Tibial nerve (tissue), 4 donors: ENCODE data around the gene PANX3. TPM values are rescaled to one million over a fixed set of nuclear protein-coding genes. Genes with fewer than 3 reads are reported as not detected.

ENCODE experiments used
- DNase-seq, 2 donors: peaks; one replicate each; pipeline ENCODE4 v3.0.0-alpha.2; 2019; ENCODE audit warnings: low spot score in 2 of 2
- H3K27ac ChIP-seq, 4 donors: fragments of 200-600 bp; sonication (generic) in 3 of 4; one replicate each; pipeline ENCODE4 v1.5.1; 2017 to 2019; ENCODE audit warnings: mild to moderate bottlenecking in 1 of 4
- H3K27me3 ChIP-seq, 2 donors: fragments of 200-600 bp; sonication (generic) in 1 of 2; one replicate each; pipeline versions ENCODE4 v1.5.1 to v1.6.0; 2017 to 2019
- H3K36me3 ChIP-seq, 3 donors: fragments of 200-600 bp; sonication (generic); one replicate each; pipeline ENCODE4 v1.5.1; 2018 to 2019
- H3K4me1 ChIP-seq, 4 donors: fragments of 200-600 bp; sonication (generic) in 3 of 4; one replicate each; pipeline ENCODE4 v1.5.1; 2017 to 2019
- H3K4me3 ChIP-seq, 4 donors: fragments of 200-600 bp; sonication (generic) in 3 of 4; one replicate each; pipeline ENCODE4 v1.5.1; 2017 to 2019; ENCODE audit warnings: mild to moderate bottlenecking in 1 of 4, moderate library complexity in 1 of 4
- H3K9me3 ChIP-seq, 4 donors: fragments of 200-600 bp; sonication (generic) in 3 of 4; one replicate each; pipeline ENCODE4 v1.5.1; 2017 to 2019
- EP300 ChIP-seq, 2 donors: sonication (generic); formaldehyde crosslinking; IDR thresholded peaks; one replicate each; pipeline ENCODE4 v1.6.1; 2017; ENCODE audit warnings: antibody characterized with exemption in 2 of 2, mild to moderate bottlenecking in 1 of 2
- POLR2A ChIP-seq, 2 donors: fragments of 450-650 bp; IDR thresholded peaks; one replicate each; pipeline ENCODE4 v1.6.1; 2017; ENCODE audit warnings: antibody characterized with exemption in 2 of 2, mild to moderate bottlenecking in 2 of 2, moderate library complexity in 2 of 2
- WGBS, 2 donors: methylation state at CpG; one replicate each; pipeline ENCODE4 v1.1.5; 2018; 5-methylcytosine and 5-hydroxymethylcytosine counted together
- total RNA-seq, 4 donors: library from RNA; depleted of rRNA; stranded (reverse); fragments of >200 nt; gene quantifications; one replicate each; pipeline ENCODE4 v1.1.0, GENCODE V29; 2016
- TF ChIP-seq, protein P1 (sequence below), 5 experiments: fragments of 200-600 bp in 3 of 5; fragments of 450-650 bp in 2 of 5; sonication (generic) in 3 of 5; IDR thresholded peaks; one replicate each; pipeline ENCODE4 v1.5.1; 2016 to 2019; ENCODE audit warnings: antibody characterized with exemption in 5 of 5, mild to moderate bottlenecking in 3 of 5, moderate library complexity in 2 of 5

PANX3 gene
- total RNA-seq, 4 donors from 2014 or later = not detected

DNA sequence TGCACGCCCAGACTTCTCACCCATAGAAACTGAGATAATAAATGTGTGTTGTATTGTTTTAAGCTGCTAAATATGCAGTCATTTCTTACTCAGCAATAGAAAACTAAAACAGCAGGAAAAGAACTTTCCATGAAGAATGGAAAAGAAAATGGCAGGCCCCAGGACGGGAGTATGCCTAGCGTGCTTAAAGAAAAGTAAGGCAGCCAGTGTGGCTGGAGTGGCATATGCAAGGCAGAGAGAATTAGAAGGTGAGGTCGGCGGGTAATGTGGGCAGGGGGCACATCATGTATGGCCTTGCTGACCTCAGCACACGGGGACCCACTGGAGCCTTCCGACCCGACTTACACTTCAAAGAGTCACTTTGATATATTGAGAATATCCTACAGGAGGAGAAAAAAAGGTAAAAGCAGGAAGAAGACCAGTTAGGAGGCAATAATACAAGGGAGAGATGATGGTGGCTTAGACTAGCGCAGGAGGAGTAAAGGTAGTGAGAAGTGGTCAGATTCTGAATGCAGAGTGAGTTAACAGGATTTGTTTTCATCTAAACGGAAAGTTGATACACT, 31.9 kb downstream of the PANX3 start:
- Histone ChIP-seq H3K27ac (no peak overlapping the region), H3K27me3 (no peaks in the 10 kb centered on the region)
- 81 to 86% methylated on average over 10 of the region's 10 CpGs for WGBS, 2 donors

DNA sequence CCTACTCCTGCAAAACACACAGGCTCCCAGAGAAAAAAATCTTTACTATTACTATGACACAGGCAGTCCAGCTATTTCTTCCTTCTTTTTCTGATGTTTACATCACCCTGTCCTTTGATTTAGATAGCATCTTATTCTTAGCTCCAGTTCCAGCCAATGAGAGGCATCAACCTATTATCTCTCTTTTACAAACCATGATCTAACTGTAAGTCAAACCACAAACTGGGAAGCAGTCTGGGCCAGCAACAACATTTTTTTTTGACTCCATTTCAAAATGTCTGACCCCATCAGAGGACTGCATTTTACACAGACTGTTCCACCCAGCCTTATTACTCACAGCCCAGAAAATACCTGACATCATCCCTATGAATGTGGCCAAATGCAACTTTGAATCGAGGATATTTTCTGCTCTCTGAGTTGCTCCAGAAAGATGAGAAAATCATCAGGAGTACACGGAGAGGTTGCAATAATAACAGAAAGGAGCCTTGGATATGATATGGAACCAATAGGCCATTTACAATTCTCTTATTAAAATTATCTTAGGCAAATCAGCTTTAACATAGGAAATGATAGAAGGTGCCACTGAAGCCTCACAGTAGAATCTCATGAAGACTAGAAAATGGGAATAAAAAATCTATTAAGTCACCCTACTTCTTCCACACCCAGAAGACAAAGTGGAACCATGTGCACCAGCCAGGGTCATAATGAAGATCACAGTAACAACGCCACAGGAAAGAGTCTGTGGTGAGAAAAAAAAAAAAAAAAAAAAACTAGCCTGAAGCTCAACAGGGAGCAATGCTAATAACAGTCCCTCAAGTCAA, 32.6 kb downstream of the PANX3 start:
- WGBS, 2 donors = 32% methylated on average over 3 of the region's 3 CpGs
- Histone ChIP-seq H3K4me3 (no peak overlapping the region), H3K9me3 (no peaks in the 10 kb centered on the region), H3K36me3 (peaks cover 0 to 20% (median 0%) of the 10 kb centered on the region in 3 donors), H3K27me3 (no peaks in the 10 kb centered on the region), H3K27ac (no peak overlapping the region), H3K4me1 (peaks cover 0 to 6% (median 0%) of the 10 kb centered on the region in 4 donors)
- no peak for TF ChIP-seq EP300 (IDR thresholded peaks at IDR 0.05)
- TF ChIP-seq POLR2A (IDR thresholded peaks at IDR 0.05) = no peak
- TF ChIP-seq, protein P1, sequence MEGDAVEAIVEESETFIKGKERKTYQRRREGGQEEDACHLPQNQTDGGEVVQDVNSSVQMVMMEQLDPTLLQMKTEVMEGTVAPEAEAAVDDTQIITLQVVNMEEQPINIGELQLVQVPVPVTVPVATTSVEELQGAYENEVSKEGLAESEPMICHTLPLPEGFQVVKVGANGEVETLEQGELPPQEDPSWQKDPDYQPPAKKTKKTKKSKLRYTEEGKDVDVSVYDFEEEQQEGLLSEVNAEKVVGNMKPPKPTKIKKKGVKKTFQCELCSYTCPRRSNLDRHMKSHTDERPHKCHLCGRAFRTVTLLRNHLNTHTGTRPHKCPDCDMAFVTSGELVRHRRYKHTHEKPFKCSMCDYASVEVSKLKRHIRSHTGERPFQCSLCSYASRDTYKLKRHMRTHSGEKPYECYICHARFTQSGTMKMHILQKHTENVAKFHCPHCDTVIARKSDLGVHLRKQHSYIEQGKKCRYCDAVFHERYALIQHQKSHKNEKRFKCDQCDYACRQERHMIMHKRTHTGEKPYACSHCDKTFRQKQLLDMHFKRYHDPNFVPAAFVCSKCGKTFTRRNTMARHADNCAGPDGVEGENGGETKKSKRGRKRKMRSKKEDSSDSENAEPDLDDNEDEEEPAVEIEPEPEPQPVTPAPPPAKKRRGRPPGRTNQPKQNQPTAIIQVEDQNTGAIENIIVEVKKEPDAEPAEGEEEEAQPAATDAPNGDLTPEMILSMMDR (IDR thresholded peaks at IDR 0.05) = no peak
- no peak for DNase-seq

More for the DNA sequence above, 31.9 kb downstream of the PANX3 start:
- Histone ChIP-seq H3K4me3 (no peak overlapping the region), H3K36me3 (peaks cover 0 to 25% (median 0%) of the 10 kb centered on the region in 3 donors), H3K4me1 (peaks cover 0 to 6% (median 0%) of the 10 kb centered on the region in 4 donors), H3K9me3 (no peaks in the 10 kb centered on the region)
- no peak for TF ChIP-seq EP300 (IDR thresholded peaks at IDR 0.05)
- TF ChIP-seq POLR2A (IDR thresholded peaks at IDR 0.05) = no peak
- TF ChIP-seq, protein P1 (IDR thresholded peaks at IDR 0.05) = no peak
- no peak for DNase-seq

DNA sequence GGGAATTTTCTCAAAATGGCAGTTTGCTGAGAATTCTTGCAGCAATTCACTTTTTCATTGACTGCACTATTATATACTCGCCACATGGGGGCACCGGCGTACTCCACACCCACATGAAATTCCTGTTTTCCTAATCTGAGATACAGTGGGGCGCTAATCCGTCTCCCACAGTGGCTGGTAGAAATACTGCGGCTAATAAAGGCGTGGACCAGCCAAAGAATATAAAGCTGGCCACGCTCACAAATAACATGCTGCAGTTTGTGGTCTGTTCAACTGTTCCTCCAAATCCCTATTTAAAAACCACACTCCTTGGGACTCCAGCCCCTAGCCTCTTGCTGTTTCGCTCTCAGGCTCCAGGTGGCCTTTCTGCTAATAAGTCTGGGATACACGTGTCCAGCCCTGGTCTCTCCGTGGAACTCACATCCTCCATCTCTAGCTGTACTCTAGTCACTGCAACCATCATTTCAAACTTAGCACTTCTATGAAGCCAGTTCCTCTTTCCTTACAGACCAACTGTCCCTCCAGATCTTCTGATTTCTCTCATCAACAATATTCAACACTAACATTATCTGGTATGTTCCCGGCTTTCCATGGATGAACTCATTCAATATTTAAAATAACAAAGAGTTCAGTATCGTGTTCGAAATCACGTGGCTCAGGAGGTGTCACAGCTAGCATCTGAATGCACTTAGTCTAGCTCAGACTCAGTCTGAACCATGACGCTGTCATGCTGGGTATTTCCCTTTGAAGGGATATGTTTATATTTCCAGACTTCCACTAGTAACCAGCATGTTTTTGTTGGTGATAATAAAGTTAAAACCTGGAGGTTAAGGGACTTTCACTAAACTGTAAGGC, 33.4 kb downstream of the PANX3 start:
- TF ChIP-seq, protein P1 (IDR thresholded peaks at IDR 0.05) = peak; percentile 75 to 79 (median 77)
- TF ChIP-seq EP300 (IDR thresholded peaks at IDR 0.05) = no peak
- no peaks in the 10 kb centered on the region for H3K27me3 ChIP-seq
- H3K36me3 ChIP-seq = peaks cover 0 to 20% (median 0%) of the 10 kb centered on the region in 3 donors
- no peaks in the 10 kb centered on the region for H3K9me3 ChIP-seq
- peak; percentile 24 to 25 for DNase-seq
- 17 to 19% methylated on average over 16 of the region's 16 CpGs for WGBS, 2 donors
- H3K4me1 ChIP-seq = peaks cover 0 to 6% (median 0%) of the 10 kb centered on the region in 4 donors
- H3K27ac ChIP-seq = peak overlapping the region in 1 of 4 donors; percentile 31
- H3K4me3 ChIP-seq = peak overlapping the region in 1 of 4 donors; percentile 21

DNA sequence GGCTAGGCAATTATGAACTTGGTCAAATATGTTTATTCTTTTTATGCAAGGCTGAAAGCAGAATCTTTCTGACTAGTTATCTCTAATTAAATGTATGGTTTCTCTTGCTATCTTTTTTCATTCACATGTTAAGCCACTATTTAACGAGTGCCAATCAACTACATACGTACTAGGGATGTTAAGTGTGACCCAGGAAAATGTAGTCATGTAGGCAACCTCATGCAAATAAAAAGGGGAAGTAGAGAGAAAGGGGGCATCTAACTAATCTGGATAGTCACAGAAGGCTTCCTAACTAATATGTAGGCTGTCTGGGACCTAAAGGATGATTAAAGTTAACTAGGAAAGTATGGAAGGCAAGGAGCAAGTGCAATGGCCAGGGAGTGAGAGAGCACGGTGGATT, 34.9 kb downstream of the PANX3 start:
- Histone ChIP-seq H3K27me3 (no peaks in the 10 kb centered on the region), H3K27ac (no peak overlapping the region)
- WGBS, 2 donors = 81 to 84% methylated on average over 3 of the region's 3 CpGs

More for the DNA sequence above, 34.9 kb downstream of the PANX3 start:
- Histone ChIP-seq H3K4me1 (peaks cover 0 to 6% (median 0%) of the 10 kb centered on the region in 4 donors), H3K9me3 (no peaks in the 10 kb centered on the region), H3K36me3 (peaks cover 0 to 29% (median 0%) of the 10 kb centered on the region in 3 donors), H3K4me3 (no peak overlapping the region)
- no peak for DNase-seq
- TF ChIP-seq, protein P1 (IDR thresholded peaks at IDR 0.05) = no peak
- TF ChIP-seq EP300 (IDR thresholded peaks at IDR 0.05) (no peak), POLR2A (IDR thresholded peaks at IDR 0.05) (no peak)
